ENCODE measurements around the gene ZNF280B. TPM values are rescaled to one million over a fixed set of nuclear protein-coding genes. Genes with fewer than 3 reads are reported as not detected.

Gene ZNF280B, protein sequence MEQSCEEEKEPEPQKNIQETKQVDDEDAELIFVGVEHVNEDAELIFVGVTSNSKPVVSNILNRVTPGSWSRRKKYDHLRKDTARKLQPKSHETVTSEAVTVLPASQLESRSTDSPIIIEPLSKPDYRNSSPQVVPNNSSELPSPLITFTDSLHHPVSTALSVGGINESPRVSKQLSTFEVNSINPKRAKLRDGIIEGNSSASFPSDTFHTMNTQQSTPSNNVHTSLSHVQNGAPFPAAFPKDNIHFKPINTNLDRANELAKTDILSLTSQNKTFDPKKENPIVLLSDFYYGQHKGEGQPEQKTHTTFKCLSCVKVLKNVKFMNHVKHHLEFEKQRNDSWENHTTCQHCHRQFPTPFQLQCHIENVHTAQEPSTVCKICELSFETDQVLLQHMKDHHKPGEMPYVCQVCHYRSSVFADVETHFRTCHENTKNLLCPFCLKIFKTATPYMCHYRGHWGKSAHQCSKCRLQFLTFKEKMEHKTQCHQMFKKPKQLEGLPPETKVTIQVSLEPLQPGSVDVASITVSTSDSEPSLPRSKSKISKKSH
- total RNA-seq (2021) (1.7 and 1.8 TPM in 2 replicates), Bru-seq, nascent RNA (percentile 48 among the genes with signal in this experiment), BruChase-seq, experiment 1, labeled RNA remaining after a 2-hour chase (percentile 52 among the genes with signal in this experiment), BruChase-seq, experiment 2, labeled RNA remaining after a 6-hour chase (percentile 39 among the genes with signal in this experiment)
- long read RNA-seq = 0 reads

DNA sequence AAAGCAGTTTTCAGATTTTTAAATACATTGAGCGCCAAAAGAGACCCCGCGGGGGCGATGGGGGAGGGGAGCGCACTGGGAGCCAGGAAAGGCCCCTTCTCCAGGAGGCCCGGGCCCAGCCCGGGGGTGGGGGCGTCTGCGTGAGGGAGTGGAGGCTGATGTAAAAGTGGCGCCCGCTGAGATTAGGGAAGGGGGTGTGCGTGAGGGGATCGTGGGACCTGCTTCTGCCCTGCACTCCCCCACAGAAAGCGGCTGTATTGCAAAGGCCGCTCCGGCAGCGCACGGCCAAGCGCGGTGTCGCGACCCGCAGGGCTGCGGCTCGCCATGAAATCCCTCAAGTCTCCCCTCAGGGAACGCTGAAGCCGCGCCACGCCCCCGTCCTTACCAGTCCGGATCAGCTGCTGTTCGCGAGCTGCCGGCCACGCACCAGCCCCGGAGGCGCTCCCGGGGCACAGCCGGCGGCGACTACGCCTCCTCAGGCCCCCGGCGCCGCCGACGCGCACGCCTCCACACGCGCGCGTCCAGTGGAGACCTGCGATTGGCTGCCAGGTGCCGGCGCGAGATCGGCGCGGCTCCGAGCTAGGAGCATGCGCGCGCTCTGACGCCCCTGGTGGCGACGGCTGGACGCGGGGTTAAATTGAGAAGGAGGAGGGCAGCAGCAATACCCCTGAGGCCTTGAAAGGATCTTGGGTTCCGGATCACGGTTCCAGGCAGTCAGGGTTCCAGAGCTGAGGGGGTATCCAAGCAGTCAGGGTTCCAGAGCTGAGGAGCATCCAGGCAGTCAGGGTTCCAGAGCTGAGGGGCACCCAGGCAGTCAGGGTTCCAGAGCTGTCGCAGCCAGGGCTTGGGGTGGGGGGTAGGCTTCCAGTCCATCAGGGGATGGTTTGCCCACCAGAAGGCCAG lies at the start of gene ZNF280B:
ZNF280B (minus strand) TSS at position 469 of the 903 bp plus-strand sequence. CDS start 19,344 bp downstream, outside the sequence.
- TF ChIP-seq, protein P1, sequence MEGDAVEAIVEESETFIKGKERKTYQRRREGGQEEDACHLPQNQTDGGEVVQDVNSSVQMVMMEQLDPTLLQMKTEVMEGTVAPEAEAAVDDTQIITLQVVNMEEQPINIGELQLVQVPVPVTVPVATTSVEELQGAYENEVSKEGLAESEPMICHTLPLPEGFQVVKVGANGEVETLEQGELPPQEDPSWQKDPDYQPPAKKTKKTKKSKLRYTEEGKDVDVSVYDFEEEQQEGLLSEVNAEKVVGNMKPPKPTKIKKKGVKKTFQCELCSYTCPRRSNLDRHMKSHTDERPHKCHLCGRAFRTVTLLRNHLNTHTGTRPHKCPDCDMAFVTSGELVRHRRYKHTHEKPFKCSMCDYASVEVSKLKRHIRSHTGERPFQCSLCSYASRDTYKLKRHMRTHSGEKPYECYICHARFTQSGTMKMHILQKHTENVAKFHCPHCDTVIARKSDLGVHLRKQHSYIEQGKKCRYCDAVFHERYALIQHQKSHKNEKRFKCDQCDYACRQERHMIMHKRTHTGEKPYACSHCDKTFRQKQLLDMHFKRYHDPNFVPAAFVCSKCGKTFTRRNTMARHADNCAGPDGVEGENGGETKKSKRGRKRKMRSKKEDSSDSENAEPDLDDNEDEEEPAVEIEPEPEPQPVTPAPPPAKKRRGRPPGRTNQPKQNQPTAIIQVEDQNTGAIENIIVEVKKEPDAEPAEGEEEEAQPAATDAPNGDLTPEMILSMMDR (conservative IDR thresholded peaks at IDR 0.05) = peak; percentile 66
- no peak for TF ChIP-seq EZH2 (IDR thresholded peaks at IDR 0.05; ENCODE audit: low read depth)
- H3K79me2 ChIP-seq (ENCODE audit: low read depth) = no peaks in the 10 kb centered on the region
- 0 out of 2 replicates have a peak, but pooled peaks cover 4% of the 10 kb centered on the region for H3K4me1 ChIP-seq (replicated peaks; ENCODE audit: insufficient read depth)
- POLR2A ChIA-PET (ENCODE audit: unreplicated experiment) = no interaction called here
- peak within 1 kb of the TSS; percentile 73 for H3K4me3 ChIP-seq
- H4K20me1 ChIP-seq (ENCODE audit: insufficient read depth) = no peaks in the 10 kb centered on the region
- peaks cover 10% of the 10 kb centered on the region; the same call in 1 of the 2 replicates for H3K9me3 ChIP-seq (ENCODE audit: insufficient read depth, low read depth)
- H3K27me3 ChIP-seq (ENCODE audit: insufficient read depth, low read depth) = peaks cover 18% of the 10 kb centered on the region
- no peak within 1 kb of the TSS for H3K27ac ChIP-seq
- CTCF ChIA-PET = interaction anchor here (1.0 kb wide), 1 partner anchor 301 kb away, joined by 5 read pairs; no protein-coding TSS in a partner anchor
- no peaks in the 10 kb centered on the region for H3K9me2 ChIP-seq (ENCODE audit: insufficient read depth)
- intact Hi-C loops (cut with micrococcal nuclease; ENCODE audit: unreplicated experiment) = no loop called here
- H3F3A ChIP-seq (ENCODE audit: insufficient read depth, low read depth) = no peaks in the 10 kb centered on the region
- DNase-seq = peak; percentile 51 to 74
- H3K4me2 ChIP-seq = peak within 1 kb of the TSS; percentile 80
- no peaks in the 10 kb centered on the region for H3K36me3 ChIP-seq (ENCODE audit: low read depth)
- H2AFZ ChIP-seq = peak within 1 kb of the TSS; percentile 90
- BruUV-seq (replicated peaks) = no TSS peak

DNA sequence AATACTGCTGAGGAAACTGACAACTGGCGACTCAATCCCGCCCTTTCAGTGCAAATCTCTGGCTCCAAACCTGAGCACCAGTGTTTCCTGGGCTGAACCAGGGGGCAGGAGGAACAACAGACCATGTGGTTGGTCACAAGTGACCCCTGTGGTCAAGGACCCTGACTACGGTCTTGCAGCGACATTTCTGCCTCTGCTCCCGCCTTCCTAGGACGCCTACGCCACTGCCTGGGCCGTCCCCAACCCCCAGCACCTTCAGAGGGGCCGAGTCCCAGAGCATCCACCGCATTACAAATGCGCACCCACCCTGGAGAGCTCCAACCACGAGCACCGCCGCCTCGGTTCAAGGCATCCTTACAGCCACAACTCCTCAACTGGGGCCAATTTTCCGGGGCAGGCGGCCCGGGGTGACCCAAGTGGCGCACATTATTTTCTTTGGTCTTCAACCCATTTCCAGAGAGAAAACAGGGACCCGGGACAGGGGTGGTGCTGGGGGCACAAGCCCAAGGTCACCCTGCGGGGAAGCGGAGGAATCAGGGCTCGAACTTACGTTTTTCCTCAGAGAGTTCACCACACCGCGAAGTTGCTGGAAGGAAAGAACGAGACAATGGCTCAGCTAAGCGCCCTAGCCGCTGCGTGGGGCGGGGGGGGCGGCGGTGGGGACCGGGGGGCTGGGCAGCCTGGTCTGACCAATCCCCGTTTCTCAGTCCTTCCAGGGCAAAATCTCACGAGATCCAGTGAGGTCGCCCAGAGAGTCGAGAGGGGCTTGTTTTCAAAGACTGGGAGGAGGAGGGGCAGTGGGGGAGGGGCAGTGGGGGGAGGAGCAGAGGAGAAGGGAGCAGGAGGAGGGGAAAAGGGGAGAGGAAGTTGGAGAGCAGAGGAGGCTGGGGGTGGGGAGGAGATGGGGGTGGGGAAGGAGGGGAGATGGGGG lies 48.7 kb upstream of the ZNF280B start:
- no peak overlapping the region for H3K4me3 ChIP-seq

More for the DNA sequence above, 48.7 kb upstream of the ZNF280B start:
- intact Hi-C loops (cut with micrococcal nuclease; ENCODE audit: unreplicated experiment) = no loop called here
- BruUV-seq (replicated peaks) = no TSS peak
- Histone ChIP-seq H3K9me2 (ENCODE audit: insufficient read depth) (no peaks in the 10 kb centered on the region), H3K79me2 (ENCODE audit: low read depth) (no peaks in the 10 kb centered on the region), H3K9me3 (ENCODE audit: insufficient read depth, low read depth) (no peaks in the 10 kb centered on the region), H3K27ac (no peak overlapping the region), H3F3A (ENCODE audit: insufficient read depth, low read depth) (no peaks in the 10 kb centered on the region), H3K4me1 (replicated peaks; ENCODE audit: insufficient read depth) (no peaks in the 10 kb centered on the region), H3K4me2 (no peak overlapping the region), H2AFZ (no peak overlapping the region), H3K36me3 (ENCODE audit: low read depth) (no peaks in the 10 kb centered on the region), H4K20me1 (ENCODE audit: insufficient read depth) (no peaks in the 10 kb centered on the region), H3K27me3 (ENCODE audit: insufficient read depth, low read depth) (no peaks in the 10 kb centered on the region)
- ChIA-PET CTCF (no interaction called here), POLR2A (ENCODE audit: unreplicated experiment) (no interaction called here)
- TF ChIP-seq EZH2 (IDR thresholded peaks at IDR 0.05; ENCODE audit: low read depth) = no peak
- TF ChIP-seq, protein P1 (conservative IDR thresholded peaks at IDR 0.05) = no peak
- no peak for DNase-seq
